Keratinocyte (primary cell): ENCODE measurements around the gene UAP1. TPM values are rescaled to one million over a fixed set of nuclear protein-coding genes. Genes with fewer than 3 reads are reported as not detected.

ENCODE experiments used
- DNase-seq: peaks from one replicate; pipeline ENCODE4 v3.0.0-alpha.2; 2011; ENCODE audit warnings: low read depth, missing footprints, low spot score
- FAIRE-seq: peaks from 2 replicates; lab custom pipeline; 2011; peaks lifted over from hg19 to GRCh38; lab: Jason Lieb, UNC
- H2AFZ ChIP-seq: 2 replicates; pipeline ENCODE4 v1.6.0; 2012; ENCODE audit warnings: low read length, control low read depth, inconsistent platforms; ENCODE audit not compliant: control insufficient read depth
- H3K27ac ChIP-seq: 2 replicates; pipeline ENCODE4 v1.5.1; 2011; ENCODE audit warnings: low read length; ENCODE audit not compliant: control insufficient read depth, insufficient read depth
- H3K27me3 ChIP-seq: 3 replicates; pipeline ENCODE4 v1.6.0; 2011; ENCODE audit warnings: low read length; ENCODE audit not compliant: control insufficient read depth, insufficient read depth; ENCODE audit errors: extremely low read depth
- H3K36me3 ChIP-seq, 2 experiments: 2 replicates in 1 of 2; 3 replicates in 1 of 2; pipeline ENCODE4 v1.5.1; 2011; ENCODE audit warnings: low read length in 2 of 2, mild to moderate bottlenecking in 1 of 2; ENCODE audit not compliant: control insufficient read depth in 2 of 2, insufficient read depth in 2 of 2; ENCODE audit errors: extremely low read depth in 1 of 2
- H3K4me1 ChIP-seq: 3 replicates; pipeline ENCODE4 v1.5.1; 2011; ENCODE audit warnings: low read length; ENCODE audit not compliant: control insufficient read depth, insufficient read depth; ENCODE audit errors: extremely low read depth
- H3K4me2 ChIP-seq: 3 replicates; pipeline ENCODE4 v1.6.0; 2011; ENCODE audit warnings: low read depth, low read length; ENCODE audit not compliant: control insufficient read depth, insufficient read depth; ENCODE audit errors: extremely low read depth
- H3K4me3 ChIP-seq, 3 experiments: fragments of 200-600 bp in 1 of 3; sonication (generic) in 1 of 3; 2 replicates in 2 of 3; 3 replicates in 1 of 3; pipeline ENCODE4 v1.5.1; 2011 to 2016; ENCODE audit warnings: low read length in 3 of 3, mild to moderate bottlenecking in 3 of 3, control low read depth in 2 of 3, inconsistent platforms in 1 of 3, low read depth in 1 of 3, mixed read lengths in 1 of 3, mixed run types in 1 of 3, moderate library complexity in 1 of 3; ENCODE audit not compliant: control insufficient read depth in 2 of 3, insufficient read depth in 2 of 3; ENCODE audit errors: extremely low read depth in 1 of 3
- H3K79me2 ChIP-seq: 2 replicates; pipeline ENCODE4 v1.6.0; 2012; ENCODE audit warnings: low read length; ENCODE audit not compliant: control insufficient read depth, insufficient read depth
- H3K9ac ChIP-seq: 3 replicates; pipeline ENCODE4 v1.6.0; 2011; ENCODE audit warnings: low read length; ENCODE audit not compliant: control insufficient read depth, insufficient read depth; ENCODE audit errors: extremely low read depth
- H3K9me1 ChIP-seq: 3 replicates; pipeline ENCODE4 v1.6.0; 2011; ENCODE audit warnings: low read length; ENCODE audit not compliant: control insufficient read depth, insufficient read depth; ENCODE audit errors: extremely low read depth
- H3K9me3 ChIP-seq: 2 replicates; pipeline ENCODE4 v1.5.1; 2012; ENCODE audit warnings: low read depth, low read length; ENCODE audit not compliant: control insufficient read depth
- H4K20me1 ChIP-seq: 3 replicates; pipeline ENCODE4 v1.6.0; 2011; ENCODE audit warnings: low read length; ENCODE audit not compliant: control insufficient read depth, insufficient read depth; ENCODE audit errors: extremely low read depth
- CTCF ChIP-seq, 3 experiments: IDR thresholded peaks in 1 of 3; conservative IDR thresholded peaks in 1 of 3; optimal IDR thresholded peaks in 1 of 3; 2 replicates in 2 of 3; 3 replicates in 1 of 3; pipeline versions ENCODE3 to v1.5.1; 2011; ENCODE audit warnings: low read length in 3 of 3, mild to moderate bottlenecking in 3 of 3, moderate library complexity in 2 of 3, control low read depth in 1 of 3, inconsistent platforms in 1 of 3; ENCODE audit not compliant: insufficient read depth in 2 of 3; ENCODE audit errors: extremely low read depth in 1 of 3
- EZH2 ChIP-seq: IDR thresholded peaks from one replicate; pipeline ENCODE4 v1.6.1; 2012; ENCODE audit warnings: inconsistent platforms, mild to moderate bottlenecking, low read length, moderate library complexity
- dilution Hi-C: fragments of 300-500 bp; cut with MboI; formaldehyde crosslinking; loops from one replicate; pipeline ENCODE4 v1.7.0; 2020; ENCODE audit warnings: low sequenced_read_pairs; ENCODE audit not compliant: extremely low pct_ligation_motif_present
- polyA plus RNA-seq, 5 experiments: library from polyadenylated mRNA; depleted of rRNA in 3 of 5; stranded (reverse) in 3 of 5; stranded (forward) in 1 of 5; unstranded in 1 of 5; fragments of >200 nt; gene quantifications; 1 replicate in 1 of 5; 2 replicates in 3 of 5; 3 replicates in 1 of 5; pipeline versions ENCODE4 v1.2.1 to v1.2.3, GENCODE V29; 2011 to 2012; ENCODE audit warnings: missing spikeins in 2 of 5, low read depth in 1 of 5, low replicate concordance in 1 of 5

Gene UAP1
- polyA plus RNA-seq, 1 donor (not counting 4 experiments of a cell fraction or from before 2014, with no cell fraction given): 150 TPM

GRCh38 chr1:162632217-162632666 lies 70.7 kb downstream of the UAP1 start, which contains the start of gene DDR2:
Gene DDR2, plus strand, starts transcription at chr1:162632464. Its CDS starts 86,600 bp downstream, at chr1:162719064.
- dilution Hi-C loops: no loop called here
- Histone ChIP-seq H3K4me1 (no peaks in the 10 kb centered on the region), H3K79me2 (no peaks in the 10 kb centered on the region), H3K27ac (no peak within 1 kb of the TSS), H4K20me1 (no peaks in the 10 kb centered on the region), H3K27me3 (no peaks in the 10 kb centered on the region), H3K9me3 (no peaks in the 10 kb centered on the region), H3K9ac (no peak within 1 kb of the TSS), H3K4me2 (no peak within 1 kb of the TSS), H3K9me1 (no peaks in the 10 kb centered on the region), H3K4me3 (no peak within 1 kb of the TSS), H2AFZ (no peak within 1 kb of the TSS), H3K36me3 (no peaks in the 10 kb centered on the region)
- no peak for DNase-seq
- no peak for FAIRE-seq
- TF ChIP-seq CTCF (optimal IDR thresholded peaks at IDR 0.05 in 1 of 3, IDR thresholded peaks at IDR 0.05 in 1 of 3, conservative IDR thresholded peaks at IDR 0.05 in 1 of 3; ENCODE audit: extremely low read depth in 1 of 3, insufficient read depth in 2 of 3, low read length in 3 of 3) (no peak), EZH2 (no peak)

- H3K27me3 ChIP-seq: no peaks in the 10 kb centered on the region
- H3K4me2 ChIP-seq: no peak overlapping the region
- no peak overlapping the region for H3K4me3 ChIP-seq
- no peaks in the 10 kb centered on the region for H3K9me3 ChIP-seq
- TF ChIP-seq CTCF (optimal IDR thresholded peaks at IDR 0.05 in 1 of 3, IDR thresholded peaks at IDR 0.05 in 1 of 3, conservative IDR thresholded peaks at IDR 0.05 in 1 of 3; ENCODE audit: extremely low read depth in 1 of 3, insufficient read depth in 2 of 3, low read length in 3 of 3) (no peak), EZH2 (no peak)
- H3K9ac ChIP-seq: no peak overlapping the region
- H3K4me1 ChIP-seq: no peaks in the 10 kb centered on the region
- no peaks in the 10 kb centered on the region for H3K9me1 ChIP-seq
- FAIRE-seq: no peak
- dilution Hi-C loops: no loop called here
- no peak overlapping the region for H3K27ac ChIP-seq
- H3K79me2 ChIP-seq: no peaks in the 10 kb centered on the region
- H2AFZ ChIP-seq: no peak overlapping the region
- no peak for DNase-seq
- H4K20me1 ChIP-seq: no peaks in the 10 kb centered on the region
- no peaks in the 10 kb centered on the region for H3K36me3 ChIP-seq
Measured at GRCh38 chr1:162632698-162633080, 71.2 kb downstream of the UAP1 start.
